ENCODE data around the gene EFHC2. TPM values are rescaled to one million over a fixed set of nuclear protein-coding genes. Genes with fewer than 3 reads are reported as not detected.

EFHC2 gene, protein sequence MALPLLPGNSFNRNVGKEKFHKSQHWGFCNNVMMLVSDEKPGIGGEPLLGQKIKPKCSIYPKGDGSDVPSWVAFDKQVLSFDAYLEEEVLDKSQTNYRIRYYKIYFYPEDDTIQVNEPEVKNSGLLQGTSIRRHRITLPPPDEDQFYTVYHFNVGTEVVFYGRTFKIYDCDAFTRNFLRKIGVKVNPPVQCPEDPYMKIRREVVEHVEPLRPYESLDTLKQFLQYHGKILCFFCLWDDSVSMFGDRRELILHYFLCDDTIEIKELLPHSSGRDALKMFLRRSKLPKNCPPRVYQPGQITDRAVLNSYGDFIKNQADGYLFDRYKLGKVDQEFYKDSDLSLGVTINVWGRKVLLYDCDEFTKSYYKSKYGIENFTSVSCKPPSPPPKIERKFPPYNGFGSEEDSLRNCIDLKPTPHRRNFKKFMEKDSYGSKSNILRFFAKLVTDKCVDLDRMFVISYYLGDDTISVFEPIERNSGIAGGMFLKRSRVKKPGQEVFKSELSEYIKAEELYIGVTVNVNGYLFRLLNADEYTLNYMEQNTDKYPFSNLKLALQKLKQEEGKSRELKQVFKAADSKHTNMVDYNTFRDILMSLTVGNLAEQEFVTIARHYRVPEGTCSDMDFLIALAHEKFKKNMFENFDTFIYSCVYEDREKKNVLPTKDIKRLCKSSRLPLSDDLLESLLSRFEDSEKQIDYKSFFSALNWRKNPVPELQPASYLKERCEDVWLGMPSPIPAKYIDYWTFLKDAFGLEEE
- 3.1 TPM for total RNA-seq

DNA sequence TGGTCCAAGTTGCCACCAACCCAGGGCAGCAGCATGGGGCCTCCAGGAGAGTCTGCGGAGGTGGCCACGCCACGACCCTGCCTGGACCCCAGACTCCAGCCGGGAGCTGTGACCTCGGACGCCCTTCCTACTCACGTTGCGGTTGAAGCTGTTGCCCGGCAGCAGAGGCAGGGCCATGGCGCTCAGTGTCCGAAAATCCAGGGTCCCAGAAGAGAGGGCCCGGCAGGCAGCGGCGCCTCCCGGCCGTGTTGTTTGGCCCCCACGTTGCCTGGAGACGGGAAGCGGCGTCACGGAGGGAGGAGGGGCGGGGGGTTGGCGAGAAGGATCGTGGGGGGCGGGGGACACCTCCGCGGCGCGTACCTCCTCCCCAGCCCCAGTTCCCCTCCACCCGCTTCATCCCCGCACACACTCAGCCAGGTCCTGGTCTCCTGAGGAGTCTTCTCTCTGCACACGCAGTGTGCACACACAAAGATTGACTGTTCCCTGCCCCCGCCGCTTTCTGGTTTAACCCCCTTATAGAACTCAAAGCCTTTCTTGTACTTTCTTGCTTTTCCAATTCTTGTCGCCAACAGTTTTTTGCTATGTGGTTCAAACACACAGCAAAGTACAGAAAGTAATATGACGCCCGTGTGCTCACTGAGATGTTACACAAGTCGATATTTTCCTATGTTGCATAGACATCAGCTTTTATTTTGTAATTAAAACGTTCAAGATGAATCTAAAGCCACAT is at the start of gene EFHC2:
Gene EFHC2, minus strand, starts transcription at position 261 of the 730 bp plus-strand sequence. Its CDS starts 84 bp downstream, at position 177.

Other genes with a start within 250 kb of the EFHC2 start
- gene FUNDC1, start 199.2 kb upstream of the EFHC2 start, total RNA-seq = 11.3 TPM

Data from parietal lobe (tissue), 1 donor.